MM.1S (cell line): ENCODE results near the gene SLC7A6.

Experiments
- CTCF ChIP-seq: fragments of 300-600 bp; sonication (generic); IDR thresholded peaks from 2 replicates; pipeline ENCODE4 v1.5.1; 2016; ENCODE audit warnings: antibody characterized with exemption, low read length, mixed read lengths
- EZH2 ChIP-seq: fragments of 300-600 bp; sonication (generic); optimal IDR thresholded peaks from 2 replicates; pipeline ENCODE3; 2017; ENCODE audit warnings: low read depth, mild to moderate bottlenecking, antibody characterized with exemption, low read length, mixed read lengths

DNA sequence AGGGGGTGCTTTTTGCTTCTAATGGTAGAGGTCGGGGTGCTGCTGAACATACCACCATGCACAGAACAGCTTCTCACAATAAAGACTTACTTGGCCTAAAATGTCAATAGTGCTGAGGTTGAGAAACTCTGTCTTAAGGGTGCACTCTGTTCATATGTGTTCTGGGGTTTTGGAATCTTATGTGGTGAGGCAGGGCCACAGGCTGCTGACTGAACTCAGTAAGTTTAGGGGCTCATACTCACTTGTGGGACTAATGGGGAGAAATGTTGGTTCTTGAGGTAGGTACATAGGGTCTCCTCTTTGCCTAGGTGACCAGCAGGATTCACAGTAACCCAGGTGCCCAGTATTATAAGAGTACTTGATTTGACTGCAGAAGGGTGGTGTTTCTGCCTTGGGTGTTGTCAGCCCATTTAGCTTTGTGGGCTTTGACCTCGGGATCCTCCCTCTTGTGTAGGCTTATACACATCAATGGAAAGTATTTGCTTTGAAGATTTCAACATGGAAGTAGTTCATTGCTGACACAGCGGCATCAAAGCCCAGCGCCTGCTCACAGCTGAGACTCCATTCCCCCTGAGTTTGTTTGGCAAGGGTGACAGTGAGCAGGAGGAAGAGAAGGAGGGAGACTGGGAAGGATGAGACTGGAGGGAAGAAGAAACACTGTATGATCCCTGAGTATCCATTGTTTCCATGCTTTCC lies 17.2 kb downstream of the SLC7A6 start:
- TF ChIP-seq EZH2 (no peak), CTCF (no peak)
